Body of pancreas (tissue), 4 donors: ENCODE data around the gene SLC16A10. TPM values are rescaled to one million over a fixed set of nuclear protein-coding genes. Genes with fewer than 3 reads are reported as not detected.
A peak's percentile ranks its signal among the peaks of the same experiment; 100 is the strongest.

Source experiments
- ATAC-seq: fragments of 150-250 bp; one replicate; pipeline ENCODE4 v1.9.1; 2016
- DNase-seq, 4 donors: peaks; one replicate each; pipeline ENCODE4 v3.0.0-alpha.2; 2019
- H3K27ac ChIP-seq, 4 donors: fragments of 200-600 bp; sonication (generic); 1 replicate in 3 of 4; 2 replicates in 1 of 4; pipeline versions ENCODE4 v1.5.1 to v1.6.1; 2016 to 2019; ENCODE audit warnings: mild to moderate bottlenecking in 1 of 4, mixed read lengths in 1 of 4, moderate library complexity in 1 of 4
- H3K27me3 ChIP-seq, 2 donors: fragments of 200-600 bp; sonication (generic); one replicate each; pipeline ENCODE4 v1.6.0; 2016; ENCODE audit warnings: mild to moderate bottlenecking in 1 of 2
- H3K36me3 ChIP-seq, 2 donors: fragments of 200-600 bp; sonication (generic); replicated peaks in 1 of 2; 2 replicates each; pipeline ENCODE4 v1.5.1; 2016; ENCODE audit warnings: low read depth in 2 of 2; ENCODE audit not compliant: insufficient read depth in 1 of 2
- H3K4me1 ChIP-seq: fragments of 200-600 bp; sonication (generic); one replicate; pipeline ENCODE4 v1.6.0; 2016
- H3K4me3 ChIP-seq, 2 donors: fragments of 200-600 bp; sonication (generic); 1 replicate in 1 of 2; 2 replicates in 1 of 2; pipeline ENCODE4 v1.5.1; 2016 to 2019
- H3K9me3 ChIP-seq, 3 donors: fragments of 200-600 bp; sonication (generic); 1 replicate in 2 of 3; 2 replicates in 1 of 3; pipeline ENCODE4 v1.5.1; 2016
- POLR2A ChIP-seq, 3 donors: fragments of 450-650 bp; IDR thresholded peaks; one replicate each; pipeline ENCODE4 v1.6.1; 2016; ENCODE audit warnings: antibody characterized with exemption in 3 of 3, mild to moderate bottlenecking in 2 of 3
- WGBS, 2 donors: methylation state at CpG; one replicate each; pipeline ENCODE4 v1.1.5; 2017; 5-methylcytosine and 5-hydroxymethylcytosine counted together
- intact Hi-C: fragments of 100-400 bp; cut with DNase I; formaldehyde crosslinking; loops from one replicate; pipeline ENCODE4 v1.15.1; 2023
- total RNA-seq, 2 donors: library from RNA; depleted of rRNA; stranded (reverse); fragments of >200 nt; gene quantifications; one replicate each; pipeline ENCODE4 v1.1.0, GENCODE V29; 2016
- TF ChIP-seq, protein P1 (sequence below), 7 experiments: fragments of 450-650 bp in 4 of 7; fragments of 200-600 bp in 3 of 7; sonication (generic) in 3 of 7; IDR thresholded peaks; one replicate each; pipeline ENCODE4 v1.5.1; 2016 to 2019; ENCODE audit warnings: antibody characterized with exemption in 7 of 7

The SLC16A10 gene
- total RNA-seq, 2 donors from 2014 or later, result 59.4 to 124 TPM

DNA sequence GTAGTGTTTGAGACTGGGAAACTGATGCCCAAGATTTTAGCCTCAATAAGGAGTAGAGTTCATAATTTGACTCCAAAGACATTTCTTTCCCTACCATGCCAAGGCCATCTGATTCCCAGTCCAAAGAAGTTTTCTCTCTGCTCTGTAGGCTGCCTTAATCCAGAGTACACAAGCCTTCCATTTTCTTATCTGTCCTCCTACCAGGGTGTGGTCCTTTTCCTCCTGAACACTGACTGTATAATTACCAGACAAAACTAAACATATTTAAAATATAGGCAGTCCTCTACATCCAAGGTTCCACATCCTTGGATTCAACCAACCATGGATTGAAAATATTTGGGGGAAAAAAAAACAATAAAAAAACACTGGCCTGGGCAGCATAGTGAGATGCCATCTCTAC lies 108.4 kb downstream of the SLC16A10 start:
- Histone ChIP-seq H3K27ac (no peak overlapping the region), H3K27me3 (no peaks in the 10 kb centered on the region), H3K9me3 (no peaks in the 10 kb centered on the region), H3K4me3 (no peak overlapping the region), H3K36me3 (peaks cover 0 to 2% of the 10 kb centered on the region in 2 donors), H3K4me1 (peaks cover 12% of the 10 kb centered on the region)
- intact Hi-C loops, result no loop called here
- no peak for DNase-seq
- no peak for ATAC-seq
- TF ChIP-seq, protein P1, sequence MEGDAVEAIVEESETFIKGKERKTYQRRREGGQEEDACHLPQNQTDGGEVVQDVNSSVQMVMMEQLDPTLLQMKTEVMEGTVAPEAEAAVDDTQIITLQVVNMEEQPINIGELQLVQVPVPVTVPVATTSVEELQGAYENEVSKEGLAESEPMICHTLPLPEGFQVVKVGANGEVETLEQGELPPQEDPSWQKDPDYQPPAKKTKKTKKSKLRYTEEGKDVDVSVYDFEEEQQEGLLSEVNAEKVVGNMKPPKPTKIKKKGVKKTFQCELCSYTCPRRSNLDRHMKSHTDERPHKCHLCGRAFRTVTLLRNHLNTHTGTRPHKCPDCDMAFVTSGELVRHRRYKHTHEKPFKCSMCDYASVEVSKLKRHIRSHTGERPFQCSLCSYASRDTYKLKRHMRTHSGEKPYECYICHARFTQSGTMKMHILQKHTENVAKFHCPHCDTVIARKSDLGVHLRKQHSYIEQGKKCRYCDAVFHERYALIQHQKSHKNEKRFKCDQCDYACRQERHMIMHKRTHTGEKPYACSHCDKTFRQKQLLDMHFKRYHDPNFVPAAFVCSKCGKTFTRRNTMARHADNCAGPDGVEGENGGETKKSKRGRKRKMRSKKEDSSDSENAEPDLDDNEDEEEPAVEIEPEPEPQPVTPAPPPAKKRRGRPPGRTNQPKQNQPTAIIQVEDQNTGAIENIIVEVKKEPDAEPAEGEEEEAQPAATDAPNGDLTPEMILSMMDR (IDR thresholded peaks at IDR 0.05), result no peak
- TF ChIP-seq POLR2A (IDR thresholded peaks at IDR 0.05), result no peak

DNA sequence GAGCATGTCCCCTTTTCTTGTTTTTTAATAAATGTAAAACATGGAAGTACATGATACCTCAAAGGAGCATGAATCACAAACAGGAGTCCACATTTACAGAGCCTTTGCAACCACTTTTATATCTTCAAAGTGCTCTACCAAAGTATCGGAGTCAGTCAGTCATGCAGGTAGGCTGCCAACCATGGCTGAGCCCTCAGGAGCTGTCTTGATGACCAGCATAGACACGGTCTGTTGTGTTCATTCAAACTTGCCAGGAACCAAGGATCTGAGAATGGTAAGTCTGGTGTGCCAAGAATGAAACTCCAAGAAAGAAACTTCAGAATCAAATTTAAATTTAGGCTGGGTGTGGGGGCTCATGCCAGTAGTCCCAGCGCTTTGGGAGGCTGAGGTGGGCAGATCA lies 111.5 kb downstream of the SLC16A10 start:
- no peaks in the 10 kb centered on the region for H3K27me3 ChIP-seq
- no peak overlapping the region for H3K27ac ChIP-seq
- DNase-seq (no peak), ATAC-seq (no peak)
- H3K9me3 ChIP-seq, result no peaks in the 10 kb centered on the region
- H3K4me1 ChIP-seq, result peaks cover 18% of the 10 kb centered on the region
- H3K4me3 ChIP-seq, result no peak overlapping the region
- TF ChIP-seq POLR2A (IDR thresholded peaks at IDR 0.05), result no peak
- TF ChIP-seq, protein P1 (IDR thresholded peaks at IDR 0.05), result no peak
- H3K36me3 ChIP-seq, result peaks cover 0 to 2% of the 10 kb centered on the region in 2 donors
- 93 to 100% methylated on average over 3 of the region's 3 CpGs for WGBS, 2 donors
- intact Hi-C loops, result no loop called here

DNA sequence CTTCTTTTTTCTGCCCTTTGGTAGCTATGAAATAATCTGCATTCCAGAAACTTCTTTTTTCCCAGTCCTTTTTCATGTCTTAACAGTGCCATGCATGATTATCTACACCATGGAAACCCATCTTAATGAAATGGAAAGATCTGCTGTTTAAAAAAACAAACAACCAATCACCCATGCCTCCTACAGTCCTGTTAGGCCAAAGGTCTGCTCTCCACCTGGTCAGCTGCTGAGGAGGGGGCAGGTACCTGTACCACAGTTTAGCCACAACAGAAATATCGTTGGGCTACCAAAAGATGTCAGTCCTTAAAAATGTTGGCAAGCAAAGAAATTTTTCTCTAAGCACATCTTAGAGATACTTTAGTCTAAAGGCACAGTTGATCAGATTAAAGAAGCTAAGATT lies 112.6 kb downstream of the SLC16A10 start:
- peaks cover 0 to 2% of the 10 kb centered on the region in 2 donors for H3K36me3 ChIP-seq
- peak overlapping the region; percentile 8 to 68 (median 22) for H3K27ac ChIP-seq
- DNase-seq (no peak), ATAC-seq (no peak)
- intact Hi-C loops, result loop anchor here (10.0 kb wide), 2 partner anchors 125 to 185 kb away; no protein-coding TSS in a partner anchor
- no peaks in the 10 kb centered on the region for H3K9me3 ChIP-seq
- WGBS, 2 donors, result 3 to 19% methylated on average over 1 of the region's 1 CpG
- no peaks in the 10 kb centered on the region for H3K27me3 ChIP-seq
- TF ChIP-seq POLR2A (IDR thresholded peaks at IDR 0.05), result no peak
- TF ChIP-seq, protein P1 (IDR thresholded peaks at IDR 0.05), result no peak
- H3K4me1 ChIP-seq, result peaks cover 28% of the 10 kb centered on the region
- no peak overlapping the region for H3K4me3 ChIP-seq

DNA sequence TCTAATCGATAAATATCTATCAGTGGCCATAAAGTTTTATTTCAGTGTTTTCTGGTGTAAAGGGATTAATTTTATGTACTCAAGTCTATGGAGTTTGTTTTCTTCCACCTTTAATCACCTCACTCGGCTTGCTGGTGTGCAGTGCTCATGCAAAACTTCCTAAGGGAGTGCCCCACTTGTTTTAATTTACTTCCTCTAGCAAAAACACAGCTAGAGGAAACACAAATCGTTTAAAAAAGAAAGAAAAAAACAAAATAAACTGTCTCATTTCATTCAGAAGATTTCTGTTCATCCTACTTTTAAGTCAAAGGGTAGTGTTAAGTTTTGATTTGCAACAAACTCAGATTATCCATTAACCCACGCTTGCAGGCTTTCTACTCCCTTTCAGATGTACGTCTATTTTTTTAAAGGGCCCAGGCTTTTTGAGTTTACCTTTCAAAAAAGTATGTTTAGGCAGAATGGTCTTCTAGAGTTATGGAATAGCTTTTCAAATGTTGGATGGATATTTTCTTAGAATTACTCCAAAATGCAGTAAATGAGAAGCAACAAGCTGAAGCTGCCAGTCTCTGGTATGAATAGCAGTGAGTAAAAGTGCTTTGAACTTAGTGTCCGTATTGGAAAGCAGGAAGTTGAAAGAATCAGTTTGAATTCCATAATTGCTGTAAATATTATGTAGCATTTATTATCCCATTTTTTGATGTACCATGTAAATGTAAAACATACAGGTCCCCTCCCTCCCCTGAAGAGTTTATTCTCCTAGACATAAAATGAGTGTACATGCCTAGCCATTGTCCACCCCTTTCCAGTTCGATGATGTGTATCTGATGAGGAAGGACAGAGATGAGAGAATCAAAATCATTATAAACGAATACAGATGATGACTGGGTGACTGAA lies 113.3 kb downstream of the SLC16A10 start:
- Histone ChIP-seq H3K27me3 (no peaks in the 10 kb centered on the region), H3K27ac (peak overlapping the region; percentile 8 to 68 (median 22)), H3K4me1 (peaks cover 35% of the 10 kb centered on the region), H3K4me3 (no peak overlapping the region), H3K36me3 (peaks cover 0 to 2% of the 10 kb centered on the region in 2 donors), H3K9me3 (no peaks in the 10 kb centered on the region)
- ATAC-seq (peak; percentile 36), DNase-seq (no peak)
- 22% methylated on average over 8 of the region's 8 CpGs for WGBS, 2 donors
- intact Hi-C loops, result loop anchor here (10.0 kb wide), 2 partner anchors 126 to 186 kb away; no protein-coding TSS in a partner anchor
- TF ChIP-seq, protein P1 (IDR thresholded peaks at IDR 0.05), result no peak
- no peak for TF ChIP-seq POLR2A (IDR thresholded peaks at IDR 0.05)
